Erythroblast (primary cell): ENCODE data around the gene DTNB.

Source experiments
- GATA1 ChIP-seq: IDR thresholded peaks from 2 replicates; pipeline ENCODE4 v1.6.1; 2011; ENCODE audit warnings: low read depth, mild to moderate bottlenecking, control low read depth, low read length, moderate library complexity
- POLR2A ChIP-seq: IDR thresholded peaks from 2 replicates; pipeline ENCODE4 v1.6.1; 2011; ENCODE audit warnings: mild to moderate bottlenecking, low read length

- TF ChIP-seq POLR2A (no peak), GATA1 (no peak)
These were observed 82.4 kb downstream of the DTNB start for GRCh38 chr2:25590921-25591505.
